Left lung (tissue), 10 donors: ENCODE data around the gene AGBL1. TPM values are rescaled to one million over a fixed set of nuclear protein-coding genes. Genes with fewer than 3 reads are reported as not detected.
A peak's percentile ranks its signal among the peaks of the same experiment; 100 is the strongest.

Experiments used
- ATAC-seq: fragments of 200-7000 bp; cut with Tn5 transposase; one replicate; pipeline ENCODE4 v1.9.1; 2020; ENCODE audit warnings: moderate library complexity
- DNase-seq, 4 donors: peaks; one replicate each; pipeline ENCODE4 v3.0.0-alpha.2; 2013 to 2020
- H3K27ac ChIP-seq, 2 donors: fragments of 200-600 bp; sonication (generic) in 1 of 2; one replicate each; pipeline versions ENCODE4 v1.5.0 to v1.8.0; 2020 to 2021
- H3K27me3 ChIP-seq, 2 donors: fragments of 200-600 bp; sonication (generic) in 1 of 2; one replicate each; pipeline versions ENCODE4 v1.5.0 to v1.8.0; 2020 to 2021
- H3K36me3 ChIP-seq, 2 donors: fragments of 200-600 bp; sonication (generic) in 1 of 2; one replicate each; pipeline versions ENCODE4 v1.5.0 to v1.8.0; 2020 to 2021
- H3K4me1 ChIP-seq, 2 donors: fragments of 200-600 bp; one replicate each; pipeline ENCODE4 v1.8.0; 2021
- H3K4me3 ChIP-seq, 2 donors: fragments of 200-600 bp; sonication (generic) in 1 of 2; one replicate each; pipeline versions ENCODE4 v1.5.0 to v1.8.0; 2020 to 2021; ENCODE audit warnings: mild to moderate bottlenecking in 1 of 2
- H3K9me3 ChIP-seq, 2 donors: fragments of 200-600 bp; sonication (generic) in 1 of 2; one replicate each; pipeline versions ENCODE4 v1.5.0 to v1.8.0; 2020 to 2021
- intact Hi-C, 2 donors: fragments of 100-400 bp; cut with DNase I; formaldehyde crosslinking; loops; one replicate each; pipeline versions ENCODE4 v1.11.2 to v1.14.2; 2022
- polyA plus RNA-seq, 6 donors: library from polyadenylated mRNA; unstranded; fragments of 120-200 nt; gene quantifications; one replicate each; pipeline ENCODE4 v1.2.1, GENCODE V29; 2013; ENCODE audit not compliant: insufficient read length in 6 of 6
- total RNA-seq, 2 donors: library from RNA; stranded (reverse); fragmentation: NEBNext Ultra II Directional; extraction: Animal tissue kit (Norgen Biotek cat#: 25700); gene quantifications; one replicate each; pipeline ENCODE4 v1.2.1, GENCODE V29; 2021
- TF ChIP-seq, protein P1 (sequence below), 2 donors: fragments of 200-600 bp; sonication (generic) in 1 of 2; IDR thresholded peaks; one replicate each; pipeline versions ENCODE4 v1.5.0 to v1.8.0; 2021; ENCODE audit warnings: antibody characterized with exemption in 2 of 2
- donor health status: DM: no; HTN: yes; CAD: no.
- donor health status: DM: no; HTN: no; CAD: no.

AGBL1 gene
- total and polyA plus RNA-seq, 8 donors, result 0.01 to 3.3 (median 0.11) TPM; not detected in 1

GRCh38 chr15:86744198-86744780 lies 664.6 kb downstream of the AGBL1 start:
- TF ChIP-seq, protein P1, sequence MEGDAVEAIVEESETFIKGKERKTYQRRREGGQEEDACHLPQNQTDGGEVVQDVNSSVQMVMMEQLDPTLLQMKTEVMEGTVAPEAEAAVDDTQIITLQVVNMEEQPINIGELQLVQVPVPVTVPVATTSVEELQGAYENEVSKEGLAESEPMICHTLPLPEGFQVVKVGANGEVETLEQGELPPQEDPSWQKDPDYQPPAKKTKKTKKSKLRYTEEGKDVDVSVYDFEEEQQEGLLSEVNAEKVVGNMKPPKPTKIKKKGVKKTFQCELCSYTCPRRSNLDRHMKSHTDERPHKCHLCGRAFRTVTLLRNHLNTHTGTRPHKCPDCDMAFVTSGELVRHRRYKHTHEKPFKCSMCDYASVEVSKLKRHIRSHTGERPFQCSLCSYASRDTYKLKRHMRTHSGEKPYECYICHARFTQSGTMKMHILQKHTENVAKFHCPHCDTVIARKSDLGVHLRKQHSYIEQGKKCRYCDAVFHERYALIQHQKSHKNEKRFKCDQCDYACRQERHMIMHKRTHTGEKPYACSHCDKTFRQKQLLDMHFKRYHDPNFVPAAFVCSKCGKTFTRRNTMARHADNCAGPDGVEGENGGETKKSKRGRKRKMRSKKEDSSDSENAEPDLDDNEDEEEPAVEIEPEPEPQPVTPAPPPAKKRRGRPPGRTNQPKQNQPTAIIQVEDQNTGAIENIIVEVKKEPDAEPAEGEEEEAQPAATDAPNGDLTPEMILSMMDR (IDR thresholded peaks at IDR 0.05), result no peak
- Histone ChIP-seq H3K27me3 (no peaks in the 10 kb centered on the region), H3K9me3 (no peaks in the 10 kb centered on the region), H3K36me3 (no peaks in the 10 kb centered on the region), H3K4me1 (no peaks in the 10 kb centered on the region), H3K27ac (no peak overlapping the region), H3K4me3 (no peak overlapping the region)
- no peak for DNase-seq
- no peak for ATAC-seq
- intact Hi-C loops, result no loop called here

DNA sequence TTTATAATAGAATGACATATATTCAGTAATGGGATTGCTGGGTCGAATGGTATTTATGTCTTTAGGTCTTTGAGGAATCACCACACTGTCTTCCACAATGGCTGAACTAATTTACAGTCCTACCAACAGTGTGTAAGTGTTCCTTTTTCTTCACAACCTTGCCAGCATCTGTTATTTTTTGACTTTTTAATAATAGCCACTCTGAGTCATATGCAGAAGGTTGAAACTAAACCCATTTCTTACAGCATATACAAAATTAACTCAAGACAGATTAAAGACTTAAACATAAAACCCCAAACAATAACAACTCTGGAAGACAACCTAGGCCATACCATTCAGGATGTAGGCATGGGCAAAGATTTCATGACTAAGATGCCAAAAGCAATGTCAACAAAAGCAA lies 671.4 kb downstream of the AGBL1 start:
- Histone ChIP-seq H3K4me1 (no peaks in the 10 kb centered on the region), H3K36me3 (no peaks in the 10 kb centered on the region), H3K9me3 (no peaks in the 10 kb centered on the region), H3K27ac (no peak overlapping the region), H3K27me3 (no peaks in the 10 kb centered on the region), H3K4me3 (no peak overlapping the region)
- intact Hi-C loops, result no loop called here
- ATAC-seq (no peak), DNase-seq (no peak)
- TF ChIP-seq, protein P1 (IDR thresholded peaks at IDR 0.05), result no peak

DNA sequence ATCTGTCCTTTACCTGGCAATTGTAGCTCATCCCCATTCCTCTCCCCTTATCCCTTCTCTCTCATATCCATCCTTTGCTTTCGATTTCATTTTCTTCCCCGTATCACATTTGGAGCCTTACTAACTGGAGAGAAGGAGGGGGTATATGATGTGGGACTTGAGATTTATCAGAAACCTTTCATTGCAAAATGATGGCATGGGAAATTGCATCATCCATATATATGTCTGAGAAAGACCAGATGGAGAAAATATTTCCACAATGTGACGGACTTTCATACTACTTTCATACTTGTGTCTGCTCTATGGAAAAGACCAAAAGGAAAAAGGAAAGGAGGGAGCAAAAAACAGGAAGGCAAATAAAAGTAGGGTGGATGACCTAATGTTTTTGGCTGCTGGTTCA lies 675.2 kb downstream of the AGBL1 start:
- H3K4me3 ChIP-seq, result no peak overlapping the region
- H3K9me3 ChIP-seq, result no peaks in the 10 kb centered on the region
- TF ChIP-seq, protein P1 (IDR thresholded peaks at IDR 0.05), result no peak

GRCh38 chr15:86756688-86757087 lies 677.0 kb downstream of the AGBL1 start:
- no peak for ATAC-seq
- no peaks in the 10 kb centered on the region for H3K36me3 ChIP-seq

More for the DNA sequence above, 675.2 kb downstream of the AGBL1 start:
- DNase-seq, result peak in 2 of 4 donors; percentile 32 to 36
- intact Hi-C loops, result no loop called here
- no peaks in the 10 kb centered on the region for H3K4me1 ChIP-seq
- no peaks in the 10 kb centered on the region for H3K27me3 ChIP-seq
- ATAC-seq, result no peak
- H3K36me3 ChIP-seq, result no peaks in the 10 kb centered on the region
- H3K27ac ChIP-seq, result no peak overlapping the region

DNA sequence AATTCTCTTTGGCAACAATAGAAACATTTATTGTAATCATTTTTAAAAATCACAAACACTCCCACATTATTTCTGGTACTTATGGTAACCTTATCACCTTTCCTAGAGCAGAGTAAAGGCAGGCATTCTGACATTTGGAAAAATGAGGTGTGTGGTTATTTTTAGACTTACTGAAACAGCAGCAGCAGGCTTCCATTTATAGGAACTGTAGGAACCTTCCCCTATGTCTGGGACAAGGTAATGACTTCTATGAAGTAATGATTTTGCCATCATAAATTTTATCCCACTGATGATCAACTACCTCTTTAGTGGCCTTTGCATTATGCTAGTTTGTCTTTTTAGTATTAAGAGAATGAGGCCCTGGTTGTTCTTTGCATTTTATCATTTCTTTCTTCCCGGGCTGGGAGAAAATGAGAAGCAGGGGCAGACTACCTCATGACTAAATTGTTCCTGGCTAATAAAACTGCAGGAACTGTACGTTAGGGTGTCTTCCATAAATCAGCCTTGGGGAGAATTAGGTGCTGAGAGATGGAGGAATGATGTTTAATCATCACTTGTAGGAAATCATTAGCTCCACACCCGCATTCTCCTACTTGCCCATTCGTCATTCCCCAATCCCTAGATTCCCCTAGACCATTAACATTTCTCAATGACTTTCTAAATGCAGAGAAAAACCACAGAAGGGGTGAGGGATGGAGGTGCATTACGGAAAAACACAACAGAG lies 680.3 kb downstream of the AGBL1 start:
- ATAC-seq, result no peak
- Histone ChIP-seq H3K9me3 (no peaks in the 10 kb centered on the region), H3K27me3 (no peaks in the 10 kb centered on the region), H3K4me1 (no peaks in the 10 kb centered on the region), H3K27ac (no peak overlapping the region), H3K4me3 (no peak overlapping the region), H3K36me3 (no peaks in the 10 kb centered on the region)
- intact Hi-C loops, result no loop called here
- DNase-seq, result no peak
- TF ChIP-seq, protein P1 (IDR thresholded peaks at IDR 0.05), result no peak

More at GRCh38 chr15:86756688-86757087, 677.0 kb downstream of the AGBL1 start:
- Histone ChIP-seq H3K27me3 (no peaks in the 10 kb centered on the region), H3K9me3 (no peaks in the 10 kb centered on the region), H3K4me1 (no peaks in the 10 kb centered on the region), H3K4me3 (no peak overlapping the region), H3K27ac (no peak overlapping the region)
- TF ChIP-seq, protein P1 (IDR thresholded peaks at IDR 0.05), result no peak
- intact Hi-C loops, result no loop called here
- DNase-seq, result no peak
